ENCODE data around the gene ABCA1. TPM values are rescaled to one million over a fixed set of nuclear protein-coding genes. Genes with fewer than 3 reads are reported as not detected.

The ABCA1 gene
- total RNA-seq, 1 donor: 73.1 TPM

GRCh38 chr9:104820336-104820735, 107.6 kb downstream of the ABCA1 start:
- DNase-seq (ENCODE audit: insufficient read length, low spot score, missing footprints): no peak
- Histone ChIP-seq H2AFZ (ENCODE audit: low read length) (no peak overlapping the region), H4K20me1 (ENCODE audit: insufficient read depth, low read length) (no peaks in the 10 kb centered on the region), H3K9me3 (ENCODE audit: low read depth, low read length) (no peaks in the 10 kb centered on the region), H3K79me2 (ENCODE audit: insufficient read depth, low read length) (no peaks in the 10 kb centered on the region), H3K4me2 (ENCODE audit: insufficient read depth, low read length) (no peak overlapping the region), H3K4me1 (ENCODE audit: insufficient read depth, low read length) (no peaks in the 10 kb centered on the region), H3K36me3 (ENCODE audit: insufficient read depth, low read length) (peaks cover 13% of the 10 kb centered on the region), H3K27me3 (ENCODE audit: insufficient read depth, low read length) (no peaks in the 10 kb centered on the region), H3K27ac (ENCODE audit: low read depth, low read length) (no peak overlapping the region), H3K4me3 (ENCODE audit: insufficient read depth, low read length) (no peak overlapping the region)
- TF ChIP-seq CTCF (IDR thresholded peaks at IDR 0.05; ENCODE audit: extremely low read depth, low read depth, low read length): no peak

- no peak for TF ChIP-seq CTCF (IDR thresholded peaks at IDR 0.05; ENCODE audit: extremely low read depth, low read depth, low read length)
- no peaks in the 10 kb centered on the region for H4K20me1 ChIP-seq (ENCODE audit: insufficient read depth, low read length)
- no peak overlapping the region for H2AFZ ChIP-seq (ENCODE audit: low read length)
- no peak overlapping the region for H3K27ac ChIP-seq (ENCODE audit: low read depth, low read length)
- no peak overlapping the region for H3K4me2 ChIP-seq (ENCODE audit: insufficient read depth, low read length)
- peaks cover 7% of the 10 kb centered on the region for H3K36me3 ChIP-seq (ENCODE audit: insufficient read depth, low read length)
- no peak for DNase-seq (ENCODE audit: insufficient read length, low spot score, missing footprints)
- H3K9me3 ChIP-seq (ENCODE audit: low read depth, low read length): no peaks in the 10 kb centered on the region
- H3K4me1 ChIP-seq (ENCODE audit: insufficient read depth, low read length): no peaks in the 10 kb centered on the region
- no peak overlapping the region for H3K4me3 ChIP-seq (ENCODE audit: insufficient read depth, low read length)
- no peaks in the 10 kb centered on the region for H3K27me3 ChIP-seq (ENCODE audit: insufficient read depth, low read length)
- H3K79me2 ChIP-seq (ENCODE audit: insufficient read depth, low read length): no peaks in the 10 kb centered on the region
Measured at GRCh38 chr9:104819033-104819432, 108.9 kb downstream of the ABCA1 start.

- Histone ChIP-seq H3K4me2 (ENCODE audit: insufficient read depth, low read length) (no peak overlapping the region), H3K79me2 (ENCODE audit: insufficient read depth, low read length) (no peaks in the 10 kb centered on the region)
Measured at GRCh38 chr9:104817437-104817836, 110.5 kb downstream of the ABCA1 start.

More at GRCh38 chr9:104817437-104817836, 110.5 kb downstream of the ABCA1 start:
- Histone ChIP-seq H2AFZ (ENCODE audit: low read length) (no peak overlapping the region), H3K27me3 (ENCODE audit: insufficient read depth, low read length) (no peaks in the 10 kb centered on the region), H3K4me1 (ENCODE audit: insufficient read depth, low read length) (no peaks in the 10 kb centered on the region), H3K9me3 (ENCODE audit: low read depth, low read length) (no peaks in the 10 kb centered on the region), H3K27ac (ENCODE audit: low read depth, low read length) (no peak overlapping the region), H3K36me3 (ENCODE audit: insufficient read depth, low read length) (peaks cover 9% of the 10 kb centered on the region), H4K20me1 (ENCODE audit: insufficient read depth, low read length) (no peaks in the 10 kb centered on the region), H3K4me3 (ENCODE audit: insufficient read depth, low read length) (no peak overlapping the region)
- TF ChIP-seq CTCF (IDR thresholded peaks at IDR 0.05; ENCODE audit: extremely low read depth, low read depth, low read length): no peak
- DNase-seq (ENCODE audit: insufficient read length, low spot score, missing footprints): no peak

Measured in osteoblast (primary cell).